IMR-90 (cell line): ENCODE measurements around the gene H6PD. TPM values are rescaled to one million over a fixed set of nuclear protein-coding genes. Genes with fewer than 3 reads are reported as not detected.

Experiments
- ATAC-seq: fragments of 200-7000 bp; cut with Tn5 transposase; 2 replicates; pipeline ENCODE4 v1.9.1; 2020; ENCODE audit warnings: low read depth, mild to moderate bottlenecking, moderate library complexity
- BruUV-seq: library from RNA; stranded (reverse); fragments of 400-500 nt; replicated peaks from 2 replicates; lab custom pipeline; 2021; lab: Mats Ljungman, UMichigan
- CTCF ChIA-PET: fragments of 300-600 bp; formaldehyde crosslinking; extraction: SDS; loops from one replicate; lab custom pipeline; 2021; ENCODE audit warnings: antibody characterized with exemption; lab: Yijun Ruan, JAX
- POLR2A ChIA-PET: fragments of 300-600 bp; sonication (Branson Sonifier 250); formaldehyde crosslinking; loops from one replicate; lab custom pipeline; 2022; ENCODE audit warnings: antibody characterized with exemption; ENCODE audit not compliant: unreplicated experiment; lab: Charles Lee
- DNase-seq: peaks from one replicate; pipeline ENCODE4 v3.0.0; 2013
- H2AFZ ChIP-seq: replicated peaks from 2 replicates; pipeline ENCODE3; 2013; ENCODE audit warnings: low read length, mild to moderate bottlenecking; ENCODE audit not compliant: poor library complexity
- H2AK5ac ChIP-seq: 2 replicates; pipeline ENCODE4 v1.6.1; 2013; ENCODE audit warnings: low read depth, low read length, inconsistent platforms
- H2AK9ac ChIP-seq: replicated peaks from 2 replicates; pipeline ENCODE3; 2013; ENCODE audit warnings: mild to moderate bottlenecking, low read depth, low read length, moderate library complexity; ENCODE audit not compliant: poor library complexity
- H2BK120ac ChIP-seq: 2 replicates; pipeline ENCODE4 v1.6.1; 2013; ENCODE audit warnings: low read depth, low read length, inconsistent platforms
- H2BK15ac ChIP-seq: 3 replicates; pipeline ENCODE4 v1.6.1; 2013; ENCODE audit warnings: low read depth, low read length, inconsistent platforms
- H2BK20ac ChIP-seq: 2 replicates; pipeline ENCODE4 v1.6.1; 2013; ENCODE audit warnings: low read depth, mild to moderate bottlenecking, inconsistent platforms, low read length, moderate library complexity
- H2BK5ac ChIP-seq: 2 replicates; pipeline ENCODE4 v1.6.1; 2013; ENCODE audit warnings: mild to moderate bottlenecking, low read depth, low read length, inconsistent platforms; ENCODE audit not compliant: poor library complexity, severe bottlenecking
- H3K14ac ChIP-seq: replicated peaks from 2 replicates; pipeline ENCODE4 v1.6.1; 2013; ENCODE audit warnings: low read depth, low read length, inconsistent platforms
- H3K18ac ChIP-seq: 2 replicates; pipeline ENCODE4 v1.6.1; 2013; ENCODE audit warnings: low read depth, low read length, control low read depth
- H3K23ac ChIP-seq: 2 replicates; pipeline ENCODE4 v1.6.1; 2013; ENCODE audit warnings: low read depth, low read length, inconsistent platforms
- H3K27ac ChIP-seq: 2 replicates; pipeline ENCODE4 v1.5.1; 2013; ENCODE audit warnings: mild to moderate bottlenecking, control low read depth, low read length; ENCODE audit not compliant: insufficient read depth
- H3K27me3 ChIP-seq: 2 replicates; pipeline ENCODE4 v1.6.1; 2013; ENCODE audit warnings: low read length; ENCODE audit not compliant: control insufficient read depth, insufficient read depth
- H3K36me3 ChIP-seq: 2 replicates; pipeline ENCODE4 v1.6.1; 2013; ENCODE audit warnings: low read length, mixed read lengths; ENCODE audit not compliant: control insufficient read depth, insufficient read depth
- H3K4ac ChIP-seq: 2 replicates; pipeline ENCODE4 v1.6.1; 2013; ENCODE audit warnings: low read depth, low read length, inconsistent platforms
- H3K4me1 ChIP-seq: 2 replicates; pipeline ENCODE4 v1.6.1; 2013; ENCODE audit warnings: low read length, mixed read lengths; ENCODE audit not compliant: control insufficient read depth, insufficient read depth
- H3K4me2 ChIP-seq: 2 replicates; pipeline ENCODE4 v1.6.1; 2013; ENCODE audit warnings: low read depth, mild to moderate bottlenecking, control low read depth, low read length, moderate library complexity
- H3K4me3 ChIP-seq: 2 replicates; pipeline ENCODE4 v1.5.1; 2013; ENCODE audit warnings: low read depth, mild to moderate bottlenecking, control low read depth, low read length, moderate library complexity; ENCODE audit not compliant: insufficient read depth
- H3K56ac ChIP-seq: 2 replicates; pipeline ENCODE4 v1.6.1; 2013; ENCODE audit warnings: low read length, inconsistent platforms; ENCODE audit not compliant: insufficient read depth; ENCODE audit errors: extremely low read depth
- H3K79me1 ChIP-seq, 2 experiments: 2 replicates each; pipeline ENCODE4 v1.6.1; 2013; ENCODE audit warnings: low read length in 2 of 2, inconsistent platforms in 1 of 2, low read depth in 1 of 2
- H3K9ac ChIP-seq: 2 replicates; pipeline ENCODE4 v1.6.1; 2013; ENCODE audit warnings: low read depth, low read length, control low read depth
- H3K9me1 ChIP-seq: 2 replicates; pipeline ENCODE4 v1.6.1; 2013; ENCODE audit warnings: low read length, inconsistent platforms; ENCODE audit not compliant: insufficient read depth
- H3K9me3 ChIP-seq: 2 replicates; pipeline ENCODE4 v1.6.1; 2013; ENCODE audit warnings: low read length; ENCODE audit not compliant: control insufficient read depth, insufficient read depth
- H4K20me1 ChIP-seq: 2 replicates; pipeline ENCODE4 v1.6.1; 2013; ENCODE audit warnings: low read length, inconsistent platforms; ENCODE audit not compliant: insufficient read depth
- H4K5ac ChIP-seq: 2 replicates; pipeline ENCODE4 v1.6.1; 2013; ENCODE audit warnings: mild to moderate bottlenecking, low read depth, low read length, control low read depth
- H4K8ac ChIP-seq, 2 experiments: 2 replicates each; pipeline ENCODE4 v1.6.1; 2013; ENCODE audit warnings: low read depth in 2 of 2, low read length in 2 of 2, control low read depth in 1 of 2, inconsistent platforms in 1 of 2
- H4K91ac ChIP-seq: 2 replicates; pipeline ENCODE4 v1.6.1; 2013; ENCODE audit warnings: low read depth, low read length, inconsistent platforms; ENCODE audit not compliant: insufficient read depth
- BHLHE40 ChIP-seq: fragments of 150-350 bp; IDR thresholded peaks from 2 replicates; pipeline ENCODE4 v1.6.1; 2016; ENCODE audit warnings: mild to moderate bottlenecking, low read depth, low read length
- CEBPB ChIP-seq: IDR thresholded peaks from 2 replicates; pipeline ENCODE4 v1.6.1; 2012; ENCODE audit warnings: low read depth, low read length, improper control_type of control experiment
- CHD1 ChIP-seq: IDR thresholded peaks from 2 replicates; pipeline ENCODE4 v1.6.1; 2012; ENCODE audit warnings: low read depth, low read length, improper control_type of control experiment
- CTCF ChIP-seq: conservative IDR thresholded peaks from 2 replicates; pipeline ENCODE4 v1.5.1; 2012; ENCODE audit warnings: mild to moderate bottlenecking, low read depth, low read length, improper control_type of control experiment
- ELK1 ChIP-seq: fragments of 150-350 bp; IDR thresholded peaks from 2 replicates; pipeline ENCODE4 v1.6.1; 2016; ENCODE audit warnings: low read depth, mild to moderate bottlenecking, low read length, moderate library complexity, borderline replicate concordance
- FOS ChIP-seq: fragments of 150-350 bp; IDR thresholded peaks from 2 replicates; pipeline ENCODE4 v1.6.1; 2016; ENCODE audit warnings: low read depth, low read length
- MAFK ChIP-seq: IDR thresholded peaks from 2 replicates; pipeline ENCODE4 v1.6.1; 2012; ENCODE audit warnings: low read depth, low read length, improper control_type of control experiment
- MAZ ChIP-seq: IDR thresholded peaks from 2 replicates; pipeline ENCODE4 v1.6.1; 2012; ENCODE audit warnings: low read depth, mild to moderate bottlenecking, low read length, improper control_type of control experiment, moderate library complexity, borderline replicate concordance
- MXI1 ChIP-seq: IDR thresholded peaks from 2 replicates; pipeline ENCODE4 v1.6.1; 2012; ENCODE audit warnings: low read depth, mild to moderate bottlenecking, low read length, moderate library complexity, borderline replicate concordance
- NFE2L2 ChIP-seq: fragments of 150-350 bp; IDR thresholded peaks from 2 replicates; pipeline ENCODE4 v1.6.1; 2016; ENCODE audit warnings: low read depth, mild to moderate bottlenecking, low read length
- POLR2A ChIP-seq: IDR thresholded peaks from 2 replicates; pipeline ENCODE4 v1.6.1; 2012; ENCODE audit warnings: mild to moderate bottlenecking, low read depth, low read length
- RAD21 ChIP-seq: IDR thresholded peaks from 2 replicates; pipeline ENCODE4 v1.6.1; 2012; ENCODE audit warnings: low read length, improper control_type of control experiment
- RCOR1 ChIP-seq: IDR thresholded peaks from 2 replicates; pipeline ENCODE4 v1.6.1; 2012; ENCODE audit warnings: mild to moderate bottlenecking, low read length, improper control_type of control experiment; ENCODE audit not compliant: insufficient replicate concordance
- RFX5 ChIP-seq: IDR thresholded peaks from 2 replicates; pipeline ENCODE4 v1.8.0; 2012; ENCODE audit warnings: low read depth, mild to moderate bottlenecking, low read length, moderate library complexity
- SMC3 ChIP-seq: fragments of 150-350 bp; IDR thresholded peaks from 2 replicates; pipeline ENCODE4 v1.6.1; 2016; ENCODE audit warnings: low read depth, mild to moderate bottlenecking, antibody characterized with exemption, low read length, moderate library complexity
- USF2 ChIP-seq: fragments of 150-350 bp; IDR thresholded peaks from 2 replicates; pipeline ENCODE4 v1.6.1; 2017; ENCODE audit warnings: mild to moderate bottlenecking, antibody characterized with exemption, low read length, low read depth
- WGBS, 2 experiments: methylation state at CpG; one replicate each; pipeline versions ENCODE4 v1.1.5 to v1.1.7; 2013; ENCODE audit warnings: missing lambda C conversion rate in 2 of 2; ENCODE audit not compliant: insufficient read length in 1 of 2; ENCODE audit errors: extremely low coverage in 2 of 2; 5-methylcytosine and 5-hydroxymethylcytosine counted together
- dilution Hi-C: fragments of 300-500 bp; cut with HindIII; formaldehyde crosslinking; loops from one replicate; pipeline ENCODE4 v1.14.3; 2018; ENCODE audit warnings: low sequenced_read_pairs; ENCODE audit not compliant: unreplicated experiment
- in situ Hi-C: fragments of 300-500 bp; cut with MboI; formaldehyde crosslinking; loops from 3 replicates; pipeline ENCODE4 v1.14.3; 2019; ENCODE audit warnings: low sequenced_read_pairs, inconsistent platforms, mixed read lengths
- intact Hi-C: fragments of 100-400 bp; cut with micrococcal nuclease; formaldehyde crosslinking; loops from 2 replicates; pipeline ENCODE4 v1.10.0; 2022
- polyA plus RNA-seq, 3 experiments: library from polyadenylated mRNA; depleted of rRNA; stranded (reverse); fragments of >200 nt; gene quantifications; 2 replicates each; pipeline ENCODE4 v1.2.3, GENCODE V29; 2012; ENCODE audit warnings: low replicate concordance in 1 of 3
- total RNA-seq: library from RNA; depleted of rRNA; stranded (reverse); fragments of >200 nt; gene quantifications from 2 replicates; pipeline ENCODE4 v1.2.3, GENCODE V29; 2012

The H6PD gene
- total and polyA plus RNA-seq, 2 of the 4 experiments (the other 2 are of a cell fraction), result 9.3 to 22.1 TPM

GRCh38 chr1:9253004-9253403, 18.4 kb downstream of the H6PD start:
- TF ChIP-seq FOS (no peak), MXI1 (no peak), CHD1 (no peak), CTCF (no peak), RFX5 (no peak), BHLHE40 (no peak), POLR2A (no peak), CEBPB (no peak), MAZ (no peak), SMC3 (no peak), MAFK (no peak), ELK1 (no peak), NFE2L2 (no peak), RAD21 (no peak), RCOR1 (no peak), USF2 (no peak)
- no TSS peak for BruUV-seq
- no peak overlapping the region for H3K9ac ChIP-seq
- H3K23ac ChIP-seq, result no peak overlapping the region
- H3K4me2 ChIP-seq, result no peak overlapping the region
- H3K56ac ChIP-seq, result no peak overlapping the region
- H2AK5ac ChIP-seq, result no peak overlapping the region
- no peak overlapping the region for H4K91ac ChIP-seq
- H4K8ac ChIP-seq, result no peak overlapping the region
- CTCF ChIA-PET, result no interaction called here
- no peaks in the 10 kb centered on the region for H3K27me3 ChIP-seq
- no peak overlapping the region for H2AFZ ChIP-seq
- POLR2A ChIA-PET, result interaction anchor here (0.6 kb wide), 1 partner anchor 9 kb away, joined by 3 read pairs; no protein-coding TSS in a partner anchor
- dilution Hi-C loops, result no loop called here
- no peak overlapping the region for H3K4me3 ChIP-seq
- no peak for ATAC-seq
- no peak for DNase-seq
- no peak overlapping the region for H3K27ac ChIP-seq
- no peak overlapping the region for H3K4ac ChIP-seq
- H3K4me1 ChIP-seq, result peaks cover 10% of the 10 kb centered on the region; the same call in 1 of the 2 replicates
- in situ Hi-C loops, result no loop called here
- H3K79me1 ChIP-seq, result peaks cover 4 to 19% of the 10 kb centered on the region in 2 experiments
- H2BK20ac ChIP-seq, result no peak overlapping the region
- H4K20me1 ChIP-seq, result peaks cover 6% of the 10 kb centered on the region; the same call in 1 of the 2 replicates
- H3K9me1 ChIP-seq, result no peaks in the 10 kb centered on the region
- H4K5ac ChIP-seq, result no peak overlapping the region
- intact Hi-C loops, result no loop called here
- H3K9me3 ChIP-seq, result no peaks in the 10 kb centered on the region
- H2BK5ac ChIP-seq, result no peak overlapping the region
- H3K36me3 ChIP-seq, result peaks cover 10% of the 10 kb centered on the region
- no peak overlapping the region for H3K18ac ChIP-seq
- no peak overlapping the region for H2BK15ac ChIP-seq
- no peak overlapping the region for H2AK9ac ChIP-seq
- H3K14ac ChIP-seq, result no peak overlapping the region
- WGBS, 2 experiments, result 40% methylated on average over 1 of the region's 8 CpGs; no CpG with 5 or more reads in 1 of the 2 experiments
- H2BK120ac ChIP-seq, result no peak overlapping the region
